ENCODE data around the gene CORO1C. TPM values are rescaled to one million over a fixed set of nuclear protein-coding genes. Genes with fewer than 3 reads are reported as not detected.

The CORO1C gene
- total RNA-seq, 1 experiment from 2014 or later: 138 TPM

- ChIA-PET POLR2A (no interaction called here), RAD21 (ENCODE audit: low non-redundant PET in 1 of 2, low total read pairs in 2 of 2, uncharacterized antibody in 2 of 2, unreplicated experiment in 2 of 2) (no interaction called here), CTCF (no interaction called here)
- peak overlapping the region; percentile 49 for H3K27ac ChIP-seq (ENCODE audit: low read depth, low read length)
- no peaks in the 10 kb centered on the region for H3K27me3 ChIP-seq (ENCODE audit: insufficient read depth, low read length)
- no peak overlapping the region for H3K9ac ChIP-seq (ENCODE audit: low read length)
- no TSS peak for BruUV-seq (replicated peaks)
- H3K4me2 ChIP-seq (ENCODE audit: low read length): peak overlapping the region; percentile 65
- no peak for ATAC-seq
- no peaks in the 10 kb centered on the region for H3K79me2 ChIP-seq (ENCODE audit: insufficient read depth, low read length)
- no peaks in the 10 kb centered on the region for H3K9me3 ChIP-seq (ENCODE audit: control insufficient read depth in 1 of 2, insufficient read depth in 1 of 2, low read depth in 1 of 2, low read length in 2 of 2)
- no peak overlapping the region for H2AFZ ChIP-seq (ENCODE audit: low read depth, low read length, poor library complexity, severe bottlenecking)
- H3K4me1 ChIP-seq (ENCODE audit: control insufficient read depth in 1 of 2, insufficient read depth in 2 of 2, low read length in 2 of 2): peaks cover 80 to 100% of the 10 kb centered on the region in 2 experiments
- TF ChIP-seq ZFX (IDR thresholded peaks at IDR 0.05): no peak
- no peak for TF ChIP-seq EZH2phosphoT487 (IDR thresholded peaks at IDR 0.05; ENCODE audit: borderline replicate concordance)
- no peak for TF ChIP-seq MAX (IDR thresholded peaks at IDR 0.05)
- no peak for TF ChIP-seq REST (IDR thresholded peaks at IDR 0.05; ENCODE audit: low read depth)
- no peak for TF ChIP-seq JUND (IDR thresholded peaks at IDR 0.05)
- no peak for TF ChIP-seq CBX3 (IDR thresholded peaks at IDR 0.05; ENCODE audit: low read depth)
- TF ChIP-seq FOSL1 (IDR thresholded peaks at IDR 0.05; ENCODE audit: low read depth): no peak
- TF ChIP-seq TCF7L2 (IDR thresholded peaks at IDR 0.05; ENCODE audit: borderline replicate concordance, extremely low read depth, insufficient read depth, insufficient read length): no peak
- peaks cover 0 to 10% of the 10 kb centered on the region in 2 experiments; a peak in 2 of 4 replicates for H3K36me3 ChIP-seq (ENCODE audit: control insufficient read depth in 1 of 2, insufficient read depth in 2 of 2, low read length in 2 of 2)
- intact Hi-C loops (cut with micrococcal nuclease): no loop called here
- DNase-seq (ENCODE audit: low read depth, low spot score): no peak
- H3K9me2 ChIP-seq (ENCODE audit: insufficient read depth): no peaks in the 10 kb centered on the region
- no peak overlapping the region for H3K4me3 ChIP-seq (replicated peaks in 1 of 2; ENCODE audit: low read depth in 1 of 2, low read length in 2 of 2)
- no peaks in the 10 kb centered on the region for H4K20me1 ChIP-seq (ENCODE audit: insufficient read depth)
Observed at GRCh38 chr12:108644811-108645120, 86.6 kb downstream of the CORO1C start.

Measured in HCT116 (cell line).